Panc1 (cell line): ENCODE measurements around the gene ASB2.

Source experiments
- POLR2AphosphoS5 ChIP-seq: IDR thresholded peaks from 2 replicates; pipeline ENCODE4 v1.6.1; 2012; ENCODE audit warnings: mild to moderate bottlenecking, low read depth, low read length, moderate library complexity
- SIN3A ChIP-seq: IDR thresholded peaks from 2 replicates; pipeline ENCODE4 v1.6.1; 2012; ENCODE audit warnings: low read depth, mild to moderate bottlenecking, low read length, moderate library complexity, borderline replicate concordance; ENCODE audit not compliant: insufficient read depth
- TCF7L2 ChIP-seq: IDR thresholded peaks from 2 replicates; pipeline ENCODE4 v1.6.1; 2011; ENCODE audit warnings: mild to moderate bottlenecking, low read depth, low read length, inconsistent platforms
- TF ChIP-seq, protein P1 (sequence below): fragments of 450-650 bp; IDR thresholded peaks from 2 replicates; pipeline ENCODE4 v1.5.1; 2017; ENCODE audit warnings: mild to moderate bottlenecking
- TF ChIP-seq, protein P2 (sequence below), 2 experiments: IDR thresholded peaks; 2 replicates each; pipeline ENCODE4 v1.6.1; 2011 to 2012; ENCODE audit warnings: low read depth in 2 of 2, control low read depth in 1 of 2, low read length in 1 of 2, mild to moderate bottlenecking in 1 of 2, moderate library complexity in 1 of 2; ENCODE audit not compliant: insufficient read depth in 1 of 2

DNA sequence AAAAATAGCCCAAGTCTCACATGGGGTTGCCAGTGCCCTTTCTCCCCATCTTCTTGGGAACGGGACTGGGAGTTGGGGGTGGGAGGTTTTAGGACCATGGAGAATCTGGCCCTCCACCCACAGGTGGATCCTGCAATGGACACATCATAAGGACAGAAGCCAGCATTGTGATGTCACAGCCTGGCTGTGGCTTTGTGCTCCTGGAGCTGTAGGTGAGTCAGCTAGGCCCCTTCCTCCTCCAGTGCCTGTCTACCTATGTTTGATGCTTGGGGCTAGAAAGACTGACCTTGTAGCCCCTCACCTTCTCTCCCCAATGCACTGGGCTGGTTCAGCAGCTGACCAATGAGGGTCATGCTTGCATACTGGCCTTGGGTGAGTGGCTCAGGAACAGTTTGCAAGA is 20.7 kb upstream of the ASB2 start, which contains the start of gene CCDC197:
- TF ChIP-seq, protein P1, sequence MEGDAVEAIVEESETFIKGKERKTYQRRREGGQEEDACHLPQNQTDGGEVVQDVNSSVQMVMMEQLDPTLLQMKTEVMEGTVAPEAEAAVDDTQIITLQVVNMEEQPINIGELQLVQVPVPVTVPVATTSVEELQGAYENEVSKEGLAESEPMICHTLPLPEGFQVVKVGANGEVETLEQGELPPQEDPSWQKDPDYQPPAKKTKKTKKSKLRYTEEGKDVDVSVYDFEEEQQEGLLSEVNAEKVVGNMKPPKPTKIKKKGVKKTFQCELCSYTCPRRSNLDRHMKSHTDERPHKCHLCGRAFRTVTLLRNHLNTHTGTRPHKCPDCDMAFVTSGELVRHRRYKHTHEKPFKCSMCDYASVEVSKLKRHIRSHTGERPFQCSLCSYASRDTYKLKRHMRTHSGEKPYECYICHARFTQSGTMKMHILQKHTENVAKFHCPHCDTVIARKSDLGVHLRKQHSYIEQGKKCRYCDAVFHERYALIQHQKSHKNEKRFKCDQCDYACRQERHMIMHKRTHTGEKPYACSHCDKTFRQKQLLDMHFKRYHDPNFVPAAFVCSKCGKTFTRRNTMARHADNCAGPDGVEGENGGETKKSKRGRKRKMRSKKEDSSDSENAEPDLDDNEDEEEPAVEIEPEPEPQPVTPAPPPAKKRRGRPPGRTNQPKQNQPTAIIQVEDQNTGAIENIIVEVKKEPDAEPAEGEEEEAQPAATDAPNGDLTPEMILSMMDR, result no peak
- TF ChIP-seq POLR2AphosphoS5 (no peak), TCF7L2 (no peak), SIN3A (no peak)
- TF ChIP-seq, protein P2, sequence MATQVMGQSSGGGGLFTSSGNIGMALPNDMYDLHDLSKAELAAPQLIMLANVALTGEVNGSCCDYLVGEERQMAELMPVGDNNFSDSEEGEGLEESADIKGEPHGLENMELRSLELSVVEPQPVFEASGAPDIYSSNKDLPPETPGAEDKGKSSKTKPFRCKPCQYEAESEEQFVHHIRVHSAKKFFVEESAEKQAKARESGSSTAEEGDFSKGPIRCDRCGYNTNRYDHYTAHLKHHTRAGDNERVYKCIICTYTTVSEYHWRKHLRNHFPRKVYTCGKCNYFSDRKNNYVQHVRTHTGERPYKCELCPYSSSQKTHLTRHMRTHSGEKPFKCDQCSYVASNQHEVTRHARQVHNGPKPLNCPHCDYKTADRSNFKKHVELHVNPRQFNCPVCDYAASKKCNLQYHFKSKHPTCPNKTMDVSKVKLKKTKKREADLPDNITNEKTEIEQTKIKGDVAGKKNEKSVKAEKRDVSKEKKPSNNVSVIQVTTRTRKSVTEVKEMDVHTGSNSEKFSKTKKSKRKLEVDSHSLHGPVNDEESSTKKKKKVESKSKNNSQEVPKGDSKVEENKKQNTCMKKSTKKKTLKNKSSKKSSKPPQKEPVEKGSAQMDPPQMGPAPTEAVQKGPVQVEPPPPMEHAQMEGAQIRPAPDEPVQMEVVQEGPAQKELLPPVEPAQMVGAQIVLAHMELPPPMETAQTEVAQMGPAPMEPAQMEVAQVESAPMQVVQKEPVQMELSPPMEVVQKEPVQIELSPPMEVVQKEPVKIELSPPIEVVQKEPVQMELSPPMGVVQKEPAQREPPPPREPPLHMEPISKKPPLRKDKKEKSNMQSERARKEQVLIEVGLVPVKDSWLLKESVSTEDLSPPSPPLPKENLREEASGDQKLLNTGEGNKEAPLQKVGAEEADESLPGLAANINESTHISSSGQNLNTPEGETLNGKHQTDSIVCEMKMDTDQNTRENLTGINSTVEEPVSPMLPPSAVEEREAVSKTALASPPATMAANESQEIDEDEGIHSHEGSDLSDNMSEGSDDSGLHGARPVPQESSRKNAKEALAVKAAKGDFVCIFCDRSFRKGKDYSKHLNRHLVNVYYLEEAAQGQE (IDR thresholded peaks at IDR 0.05; ENCODE audit: insufficient read depth in 1 of 2, low read depth in 2 of 2, low read length in 1 of 2), result no peak
